ENCODE data around the gene NUDT9.
"Not testable (repeated sequence)": the region's sequence is repeated elsewhere in the genome, so short reads cannot be mapped to it uniquely, and the experiment has no call there.

Gene NUDT9

DNA sequence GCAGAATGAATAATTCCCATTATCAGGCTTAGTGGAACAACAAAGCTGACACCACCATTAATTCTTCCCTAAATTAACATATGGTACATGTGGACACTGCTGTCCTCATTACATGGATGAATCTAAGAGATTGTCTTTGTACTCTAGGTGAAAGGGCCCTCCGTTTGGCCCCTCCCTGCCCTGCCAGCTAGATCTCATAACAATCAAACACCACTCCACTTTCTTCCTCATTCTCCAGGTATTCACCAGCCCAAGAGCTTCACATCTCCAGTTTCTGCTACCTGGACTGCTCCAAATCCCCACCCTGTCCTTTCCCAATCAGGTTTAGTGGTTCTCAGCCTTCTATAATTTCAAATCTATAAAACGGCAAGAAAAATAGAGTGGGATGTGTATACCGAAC is 35.1 kb upstream of the NUDT9 start:
- TF ChIP-seq, protein P1, sequence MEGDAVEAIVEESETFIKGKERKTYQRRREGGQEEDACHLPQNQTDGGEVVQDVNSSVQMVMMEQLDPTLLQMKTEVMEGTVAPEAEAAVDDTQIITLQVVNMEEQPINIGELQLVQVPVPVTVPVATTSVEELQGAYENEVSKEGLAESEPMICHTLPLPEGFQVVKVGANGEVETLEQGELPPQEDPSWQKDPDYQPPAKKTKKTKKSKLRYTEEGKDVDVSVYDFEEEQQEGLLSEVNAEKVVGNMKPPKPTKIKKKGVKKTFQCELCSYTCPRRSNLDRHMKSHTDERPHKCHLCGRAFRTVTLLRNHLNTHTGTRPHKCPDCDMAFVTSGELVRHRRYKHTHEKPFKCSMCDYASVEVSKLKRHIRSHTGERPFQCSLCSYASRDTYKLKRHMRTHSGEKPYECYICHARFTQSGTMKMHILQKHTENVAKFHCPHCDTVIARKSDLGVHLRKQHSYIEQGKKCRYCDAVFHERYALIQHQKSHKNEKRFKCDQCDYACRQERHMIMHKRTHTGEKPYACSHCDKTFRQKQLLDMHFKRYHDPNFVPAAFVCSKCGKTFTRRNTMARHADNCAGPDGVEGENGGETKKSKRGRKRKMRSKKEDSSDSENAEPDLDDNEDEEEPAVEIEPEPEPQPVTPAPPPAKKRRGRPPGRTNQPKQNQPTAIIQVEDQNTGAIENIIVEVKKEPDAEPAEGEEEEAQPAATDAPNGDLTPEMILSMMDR (IDR thresholded peaks at IDR 0.05; ENCODE audit: insufficient read depth, low read depth, low read length, missing control alignments), result no peak
- H3K4me3 ChIP-seq (ENCODE audit: low read depth, low read length), result no peak overlapping the region

GRCh38 chr4:87388901-87389300 is 33.5 kb upstream of the NUDT9 start:
- peak overlapping the region; percentile 87 for H3K4me3 ChIP-seq (ENCODE audit: low read depth, low read length)
- TF ChIP-seq, protein P1 (IDR thresholded peaks at IDR 0.05; ENCODE audit: insufficient read depth, low read depth, low read length, missing control alignments), result no peak
- no peak for DNase-seq (ENCODE audit: low read depth)

More for the DNA sequence above, 35.1 kb upstream of the NUDT9 start:
- DNase-seq (ENCODE audit: low read depth), result no peak

- DNase-seq (ENCODE audit: low read depth), result peak; percentile 13
Observed at GRCh38 chr4:87390055-87390454, 32.3 kb upstream of the NUDT9 start.

GRCh38 chr4:87390551-87390890 is 31.9 kb upstream of the NUDT9 start:
- TF ChIP-seq, protein P1 (IDR thresholded peaks at IDR 0.05; ENCODE audit: insufficient read depth, low read depth, low read length, missing control alignments), result no peak
- peak overlapping the region; percentile 87 for H3K4me3 ChIP-seq (ENCODE audit: low read depth, low read length)
- no peak for DNase-seq (ENCODE audit: low read depth)

More at GRCh38 chr4:87390055-87390454, 32.3 kb upstream of the NUDT9 start:
- H3K4me3 ChIP-seq (ENCODE audit: low read depth, low read length), result peak overlapping the region; percentile 87

DNA sequence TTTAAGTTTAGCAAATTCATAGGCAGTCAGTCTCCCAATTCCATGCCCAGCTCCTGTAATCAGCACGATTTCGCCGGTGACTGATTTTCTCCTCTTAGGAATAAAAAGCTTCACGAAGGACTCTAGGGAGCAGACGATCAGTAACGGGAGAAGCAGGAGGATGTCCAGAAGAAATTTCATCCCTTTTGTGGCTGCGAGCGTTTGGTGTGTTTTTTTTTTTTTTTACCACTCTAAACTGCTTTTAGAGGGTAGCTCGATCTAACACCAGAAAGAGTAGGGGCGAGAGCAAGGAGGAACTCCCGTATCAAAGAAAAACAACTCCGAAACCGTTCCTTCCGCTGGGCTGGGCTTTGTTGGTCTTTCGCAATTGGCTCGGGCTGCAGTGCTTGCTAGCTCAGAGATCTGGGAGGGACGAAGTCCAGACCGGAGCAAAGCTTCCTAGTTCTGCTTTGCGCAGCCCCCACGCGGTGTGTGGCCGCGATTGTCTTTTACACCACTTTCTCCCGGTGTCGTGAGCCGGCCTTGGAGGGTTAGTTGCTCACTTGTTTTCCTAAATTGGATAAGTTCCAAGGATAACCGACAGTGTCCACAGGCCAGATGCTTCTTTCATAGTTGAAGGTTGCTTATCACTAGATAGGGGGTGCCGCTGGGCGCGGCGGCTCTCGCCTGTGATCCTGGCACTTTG is 31.3 kb upstream of the NUDT9 start, which contains the start of gene HSD17B11:
TSS of gene HSD17B11 (minus strand) at position 298 of the 685 bp plus-strand sequence. CDS start at position 180, 118 bp downstream.
- peak; percentile 95 for DNase-seq (ENCODE audit: low read depth)
- peak within 1 kb of the TSS; percentile 87 for H3K4me3 ChIP-seq (ENCODE audit: low read depth, low read length)
- TF ChIP-seq, protein P1 (IDR thresholded peaks at IDR 0.05; ENCODE audit: insufficient read depth, low read depth, low read length, missing control alignments), result no peak

GRCh38 chr4:87391576-87392054 is 30.8 kb upstream of the NUDT9 start:
- peak overlapping the region; percentile 87 for H3K4me3 ChIP-seq (ENCODE audit: low read depth, low read length)
- TF ChIP-seq, protein P1 (IDR thresholded peaks at IDR 0.05; ENCODE audit: insufficient read depth, low read depth, low read length, missing control alignments), result no peak
- DNase-seq (ENCODE audit: low read depth), result no peak

- TF ChIP-seq, protein P1 (IDR thresholded peaks at IDR 0.05; ENCODE audit: insufficient read depth, low read depth, low read length, missing control alignments), result no peak
- no peak overlapping the region for H3K4me3 ChIP-seq (ENCODE audit: low read depth, low read length)
- no peak for DNase-seq (ENCODE audit: low read depth)
Observed at GRCh38 chr4:87392183-87392582, 30.2 kb upstream of the NUDT9 start.

DNA sequence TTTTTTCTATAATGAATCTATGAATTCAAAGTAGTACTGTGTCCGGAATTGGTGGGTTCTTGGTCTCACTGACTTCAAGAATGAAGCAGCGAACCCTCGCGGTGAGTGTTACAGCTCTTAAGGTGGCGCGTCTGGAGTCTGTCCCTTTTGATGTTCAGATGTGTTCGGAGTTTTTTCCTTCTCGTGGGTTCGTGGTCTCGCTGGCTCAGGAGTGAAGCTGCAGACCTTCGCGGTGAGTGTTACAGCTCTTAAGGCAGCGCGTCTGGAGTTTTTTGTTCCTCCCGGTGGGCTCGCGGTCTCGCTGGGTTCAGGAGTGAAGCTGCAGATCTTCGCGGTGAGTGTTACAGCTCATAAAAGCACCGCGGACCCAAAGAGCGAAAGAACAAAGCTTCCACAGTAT is 27.3 kb upstream of the NUDT9 start:
- not testable (repeated sequence) for H3K4me3 ChIP-seq (ENCODE audit: low read depth, low read length); DNase-seq (ENCODE audit: low read depth)

- DNase-seq (ENCODE audit: low read depth); H3K4me3 ChIP-seq (ENCODE audit: low read depth, low read length): not testable (repeated sequence)
Observed at GRCh38 chr4:87395851-87396250, 26.5 kb upstream of the NUDT9 start.

Data from GM12865 (cell line).